ENCODE data around the gene ATP1A4.

The ATP1A4 gene

GRCh38 chr1:160168016-160168415 lies 16.6 kb downstream of the ATP1A4 start:
- no peak for ATAC-seq

GRCh38 chr1:160168609-160169369 lies 17.4 kb downstream of the ATP1A4 start:
- ATAC-seq: no peak
- TF ChIP-seq TCF4 (CRISPR knock-in tag; IDR thresholded peaks at IDR 0.05; ENCODE audit: borderline replicate concordance) (no peak), TOX (CRISPR knock-in tag; IDR thresholded peaks at IDR 0.05; ENCODE audit: borderline replicate concordance) (no peak), ZC3H10 (CRISPR knock-in tag; IDR thresholded peaks at IDR 0.05) (no peak), GLIS3 (CRISPR knock-in tag; IDR thresholded peaks at IDR 0.05) (no peak)

More at GRCh38 chr1:160168016-160168415, 16.6 kb downstream of the ATP1A4 start:
- no peak for TF ChIP-seq ZNF70 (CRISPR knock-in tag; IDR thresholded peaks at IDR 0.05)

GRCh38 chr1:160169553-160170399 lies 18.4 kb downstream of the ATP1A4 start:
- no peak for ATAC-seq
- TF ChIP-seq GLIS3 (CRISPR knock-in tag; IDR thresholded peaks at IDR 0.05): no peak
- no peak for TF ChIP-seq TSHZ2 (CRISPR knock-in tag; IDR thresholded peaks at IDR 0.05)
- TF ChIP-seq TCF4 (CRISPR knock-in tag; IDR thresholded peaks at IDR 0.05; ENCODE audit: borderline replicate concordance): no peak
- TF ChIP-seq RARB (CRISPR knock-in tag; IDR thresholded peaks at IDR 0.05): no peak
- TF ChIP-seq PATZ1 (CRISPR knock-in tag; IDR thresholded peaks at IDR 0.05; ENCODE audit: borderline replicate concordance): no peak
- TF ChIP-seq ISL1 (CRISPR knock-in tag; IDR thresholded peaks at IDR 0.05): no peak

- TF ChIP-seq CSRNP3 (CRISPR knock-in tag; IDR thresholded peaks at IDR 0.05) (no peak), PPARA (CRISPR knock-in tag; IDR thresholded peaks at IDR 0.05; ENCODE audit: borderline replicate concordance) (no peak), ZFP3 (CRISPR knock-in tag; IDR thresholded peaks at IDR 0.05) (no peak), POU6F1 (CRISPR knock-in tag; IDR thresholded peaks at IDR 0.05; ENCODE audit: borderline replicate concordance, low read depth) (no peak), PATZ1 (CRISPR knock-in tag; IDR thresholded peaks at IDR 0.05; ENCODE audit: borderline replicate concordance) (no peak), OSR1 (CRISPR knock-in tag; IDR thresholded peaks at IDR 0.05) (no peak), TSHZ2 (CRISPR knock-in tag; IDR thresholded peaks at IDR 0.05) (no peak), ZFP30 (CRISPR knock-in tag; IDR thresholded peaks at IDR 0.05) (no peak), BACH2 (CRISPR knock-in tag; IDR thresholded peaks at IDR 0.05; ENCODE audit: borderline replicate concordance) (no peak)
- peak; percentile 38; the same call in 2 of the 3 replicates for ATAC-seq
Measured at GRCh38 chr1:160171354-160171753, 20.0 kb downstream of the ATP1A4 start.

All from SK-N-SH treated with all-trans-retinoic acid at 6 μM for 48 hours (cell line).